ENCODE data around the gene ITGB5.

ITGB5 gene

DNA sequence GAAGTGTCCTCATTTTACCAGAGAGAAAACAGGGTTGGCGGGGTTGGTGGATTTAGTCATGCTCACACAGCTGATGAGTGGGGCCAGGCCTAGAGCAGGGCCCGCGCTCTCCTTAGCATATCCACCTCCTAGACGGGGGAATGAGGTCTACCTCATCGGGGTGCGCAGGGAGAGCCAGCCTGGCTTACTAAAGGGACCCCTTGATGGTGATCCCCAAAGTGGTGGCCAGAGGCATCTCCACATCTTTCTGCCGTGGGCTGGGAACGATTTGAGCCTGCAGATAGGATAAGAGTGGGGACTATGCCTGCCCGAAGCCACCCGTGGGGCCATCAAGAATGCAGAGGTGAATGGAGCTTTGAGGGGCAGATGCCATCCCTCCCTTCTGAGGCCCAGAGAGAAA, 87.5 kb downstream of the ITGB5 start:
- Histone ChIP-seq H3K79me2 (ENCODE audit: low read length) (no peaks in the 10 kb centered on the region), H3K4me2 (ENCODE audit: low read length) (no peak overlapping the region), H3K9ac (ENCODE audit: low read length) (no peak overlapping the region), H3K4me1 (ENCODE audit: low read length) (no peaks in the 10 kb centered on the region), H3K9me3 (ENCODE audit: insufficient read depth, low read length) (no peaks in the 10 kb centered on the region), H2AFZ (ENCODE audit: low read depth, low read length) (no peak overlapping the region), H3K27me3 (ENCODE audit: low read depth, low read length) (no peaks in the 10 kb centered on the region), H4K20me1 (ENCODE audit: insufficient read depth, low read length) (no peaks in the 10 kb centered on the region), H3K36me3 (replicated peaks; ENCODE audit: low read depth, low read length) (no peaks in the 10 kb centered on the region), H3K27ac (ENCODE audit: low read length) (no peak overlapping the region), H3K4me3 (ENCODE audit: low read length) (no peak overlapping the region)
- TF ChIP-seq, protein P1, sequence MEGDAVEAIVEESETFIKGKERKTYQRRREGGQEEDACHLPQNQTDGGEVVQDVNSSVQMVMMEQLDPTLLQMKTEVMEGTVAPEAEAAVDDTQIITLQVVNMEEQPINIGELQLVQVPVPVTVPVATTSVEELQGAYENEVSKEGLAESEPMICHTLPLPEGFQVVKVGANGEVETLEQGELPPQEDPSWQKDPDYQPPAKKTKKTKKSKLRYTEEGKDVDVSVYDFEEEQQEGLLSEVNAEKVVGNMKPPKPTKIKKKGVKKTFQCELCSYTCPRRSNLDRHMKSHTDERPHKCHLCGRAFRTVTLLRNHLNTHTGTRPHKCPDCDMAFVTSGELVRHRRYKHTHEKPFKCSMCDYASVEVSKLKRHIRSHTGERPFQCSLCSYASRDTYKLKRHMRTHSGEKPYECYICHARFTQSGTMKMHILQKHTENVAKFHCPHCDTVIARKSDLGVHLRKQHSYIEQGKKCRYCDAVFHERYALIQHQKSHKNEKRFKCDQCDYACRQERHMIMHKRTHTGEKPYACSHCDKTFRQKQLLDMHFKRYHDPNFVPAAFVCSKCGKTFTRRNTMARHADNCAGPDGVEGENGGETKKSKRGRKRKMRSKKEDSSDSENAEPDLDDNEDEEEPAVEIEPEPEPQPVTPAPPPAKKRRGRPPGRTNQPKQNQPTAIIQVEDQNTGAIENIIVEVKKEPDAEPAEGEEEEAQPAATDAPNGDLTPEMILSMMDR (IDR thresholded peaks at IDR 0.05; ENCODE audit: low read depth, low read length), result no peak
- no peak for TF ChIP-seq EZH2phosphoT487 (IDR thresholded peaks at IDR 0.05; ENCODE audit: low read depth)

DNA sequence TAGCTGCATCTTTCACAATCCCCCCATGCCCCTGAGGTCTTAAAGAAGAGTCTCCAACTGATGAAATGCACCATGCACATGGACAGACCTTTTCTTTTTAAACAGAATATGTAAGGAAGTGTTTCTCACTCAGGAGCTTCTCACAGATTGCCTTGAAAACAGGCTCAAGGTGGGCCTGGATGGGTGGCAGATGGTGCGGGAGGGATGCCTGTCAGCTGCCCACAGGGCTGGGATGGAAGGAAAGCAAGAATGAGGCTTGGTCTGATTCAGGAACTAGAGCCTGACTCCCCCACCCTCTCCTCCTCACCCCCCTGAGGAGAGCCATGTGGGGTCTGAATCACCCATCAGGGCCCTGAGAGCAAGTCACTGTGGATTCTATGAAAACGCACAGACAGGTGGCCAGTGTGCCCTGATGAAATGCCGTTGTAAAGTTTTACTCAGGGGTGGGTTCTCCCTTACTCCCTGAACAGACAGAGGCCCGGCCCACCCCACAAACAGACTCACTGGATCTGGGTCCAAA, 89.7 kb downstream of the ITGB5 start:
- Histone ChIP-seq H3K4me3 (ENCODE audit: low read length) (no peak overlapping the region), H3K36me3 (replicated peaks; ENCODE audit: low read depth, low read length) (no peaks in the 10 kb centered on the region), H3K9ac (ENCODE audit: low read length) (no peak overlapping the region), H2AFZ (ENCODE audit: low read depth, low read length) (no peak overlapping the region), H3K9me3 (ENCODE audit: insufficient read depth, low read length) (no peaks in the 10 kb centered on the region), H3K27ac (ENCODE audit: low read length) (no peak overlapping the region), H3K79me2 (ENCODE audit: low read length) (no peaks in the 10 kb centered on the region), H4K20me1 (ENCODE audit: insufficient read depth, low read length) (no peaks in the 10 kb centered on the region), H3K27me3 (ENCODE audit: low read depth, low read length) (no peaks in the 10 kb centered on the region), H3K4me1 (ENCODE audit: low read length) (no peaks in the 10 kb centered on the region), H3K4me2 (ENCODE audit: low read length) (no peak overlapping the region)
- TF ChIP-seq, protein P1 (IDR thresholded peaks at IDR 0.05; ENCODE audit: low read depth, low read length), result no peak
- no peak for TF ChIP-seq EZH2phosphoT487 (IDR thresholded peaks at IDR 0.05; ENCODE audit: low read depth)

DNA sequence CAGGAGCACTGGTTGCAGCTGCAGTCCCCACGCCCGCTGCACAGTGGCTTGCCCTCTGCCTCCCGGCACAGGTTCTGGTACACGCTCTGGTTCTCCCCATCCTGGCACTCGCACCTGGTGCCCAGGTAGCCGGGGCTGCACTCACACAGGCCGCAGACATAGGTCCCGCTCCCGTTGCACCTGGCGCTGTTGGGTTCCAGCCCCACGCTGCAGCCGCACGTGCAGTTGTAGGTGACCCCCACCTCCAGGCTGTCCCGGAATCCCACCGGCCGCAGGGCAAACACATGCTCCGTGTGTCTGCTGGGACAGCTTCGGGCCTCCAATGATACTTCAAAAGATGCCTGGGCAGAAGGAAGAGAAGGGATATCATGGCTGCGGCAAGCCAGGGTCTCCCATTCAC, 90.7 kb downstream of the ITGB5 start:
- no peaks in the 10 kb centered on the region for H3K36me3 ChIP-seq (replicated peaks; ENCODE audit: low read depth, low read length)

DNA sequence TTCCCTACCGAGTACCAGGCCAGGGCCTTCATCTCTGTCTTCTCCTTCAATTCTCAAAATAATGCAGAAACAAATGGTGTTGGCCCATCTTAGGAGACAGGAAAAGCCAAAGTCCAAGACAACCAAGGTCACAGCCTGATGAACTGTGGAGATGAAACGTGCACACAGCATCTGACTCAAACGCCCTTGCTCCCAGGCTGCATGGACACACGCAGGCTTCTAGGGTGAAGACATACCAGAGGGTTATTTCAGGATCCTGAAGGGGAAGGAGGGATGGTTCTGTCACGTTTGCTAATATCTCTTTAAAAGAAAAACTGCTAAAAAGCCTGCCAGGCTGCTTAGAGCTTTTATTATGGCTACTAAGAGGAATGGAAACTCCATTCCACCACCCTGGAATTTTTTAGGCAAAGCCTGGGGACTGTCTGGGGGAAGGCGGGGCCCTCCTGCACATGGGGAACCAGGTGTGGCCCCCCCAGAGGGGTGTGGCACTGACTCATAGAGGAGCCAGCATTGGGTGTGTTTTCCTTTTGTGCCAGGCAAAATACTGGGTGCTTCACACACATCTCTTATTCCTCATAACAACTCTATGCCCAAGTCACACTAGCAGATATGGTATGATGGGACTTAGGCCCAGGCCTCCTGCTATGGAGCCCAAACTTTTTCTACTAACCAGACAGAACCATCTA, 94.0 kb downstream of the ITGB5 start:
- no peaks in the 10 kb centered on the region for H3K79me2 ChIP-seq (ENCODE audit: low read length)
- no peak overlapping the region for H3K27ac ChIP-seq (ENCODE audit: low read length)
- H3K9ac ChIP-seq (ENCODE audit: low read length), result no peak overlapping the region

More for the DNA sequence above, 90.7 kb downstream of the ITGB5 start:
- Histone ChIP-seq H3K4me1 (ENCODE audit: low read length) (no peaks in the 10 kb centered on the region), H3K4me2 (ENCODE audit: low read length) (no peak overlapping the region), H3K9me3 (ENCODE audit: insufficient read depth, low read length) (no peaks in the 10 kb centered on the region), H3K9ac (ENCODE audit: low read length) (no peak overlapping the region), H3K27me3 (ENCODE audit: low read depth, low read length) (no peaks in the 10 kb centered on the region), H4K20me1 (ENCODE audit: insufficient read depth, low read length) (no peaks in the 10 kb centered on the region), H3K4me3 (ENCODE audit: low read length) (no peak overlapping the region), H3K79me2 (ENCODE audit: low read length) (no peaks in the 10 kb centered on the region), H3K27ac (ENCODE audit: low read length) (no peak overlapping the region), H2AFZ (ENCODE audit: low read depth, low read length) (no peak overlapping the region)
- TF ChIP-seq, protein P1 (IDR thresholded peaks at IDR 0.05; ENCODE audit: low read depth, low read length), result no peak
- TF ChIP-seq EZH2phosphoT487 (IDR thresholded peaks at IDR 0.05; ENCODE audit: low read depth), result no peak

More for the DNA sequence above, 94.0 kb downstream of the ITGB5 start:
- Histone ChIP-seq H3K36me3 (replicated peaks; ENCODE audit: low read depth, low read length) (no peaks in the 10 kb centered on the region), H3K9me3 (ENCODE audit: insufficient read depth, low read length) (no peaks in the 10 kb centered on the region), H3K4me2 (ENCODE audit: low read length) (no peak overlapping the region), H4K20me1 (ENCODE audit: insufficient read depth, low read length) (no peaks in the 10 kb centered on the region), H3K4me3 (ENCODE audit: low read length) (no peak overlapping the region), H2AFZ (ENCODE audit: low read depth, low read length) (no peak overlapping the region), H3K27me3 (ENCODE audit: low read depth, low read length) (0 out of 2 replicates have a peak, but pooled peaks cover 4% of the 10 kb centered on the region), H3K4me1 (ENCODE audit: low read length) (no peaks in the 10 kb centered on the region)
- TF ChIP-seq, protein P1 (IDR thresholded peaks at IDR 0.05; ENCODE audit: low read depth, low read length), result no peak
- no peak for TF ChIP-seq EZH2phosphoT487 (IDR thresholded peaks at IDR 0.05; ENCODE audit: low read depth)
